HFF-Myc (cell line): ENCODE measurements around the gene PMS2.

Experiments
- DNase-seq: peaks from one replicate; pipeline ENCODE4 v3.0.0-alpha.2; 2011; ENCODE audit warnings: low read depth; ENCODE audit errors: extremely low read depth
- H3K4me3 ChIP-seq: replicated peaks from 2 replicates; pipeline ENCODE4 v1.5.1; 2011; ENCODE audit warnings: low read depth, mild to moderate bottlenecking, control low read depth, low read length
- TF ChIP-seq, protein P1 (sequence below): IDR thresholded peaks from 2 replicates; pipeline ENCODE4 v1.5.1; 2012; ENCODE audit warnings: mild to moderate bottlenecking, low read depth, low read length, control low read depth; ENCODE audit errors: missing control alignments

The PMS2 gene

DNA sequence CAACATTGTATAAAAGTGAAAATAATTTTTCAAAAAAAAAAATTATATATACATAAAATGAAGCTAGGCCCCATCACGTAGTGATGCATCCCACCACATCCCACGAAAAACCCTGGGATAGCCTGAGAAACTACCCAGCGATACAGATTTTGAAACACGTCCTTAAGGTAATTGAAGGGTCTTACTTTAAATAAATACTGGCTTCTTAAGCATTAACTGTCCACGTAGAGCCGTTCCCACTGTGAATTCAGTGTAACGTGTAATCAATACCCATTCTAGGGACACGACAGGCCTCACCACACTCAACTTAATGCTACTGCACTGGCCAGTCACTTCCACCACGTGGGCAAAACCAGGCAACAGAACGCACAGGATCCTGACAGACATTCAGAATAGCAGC is 26.3 kb upstream of the PMS2 start:
- no peak overlapping the region for H3K4me3 ChIP-seq
- DNase-seq = no peak
- TF ChIP-seq, protein P1, sequence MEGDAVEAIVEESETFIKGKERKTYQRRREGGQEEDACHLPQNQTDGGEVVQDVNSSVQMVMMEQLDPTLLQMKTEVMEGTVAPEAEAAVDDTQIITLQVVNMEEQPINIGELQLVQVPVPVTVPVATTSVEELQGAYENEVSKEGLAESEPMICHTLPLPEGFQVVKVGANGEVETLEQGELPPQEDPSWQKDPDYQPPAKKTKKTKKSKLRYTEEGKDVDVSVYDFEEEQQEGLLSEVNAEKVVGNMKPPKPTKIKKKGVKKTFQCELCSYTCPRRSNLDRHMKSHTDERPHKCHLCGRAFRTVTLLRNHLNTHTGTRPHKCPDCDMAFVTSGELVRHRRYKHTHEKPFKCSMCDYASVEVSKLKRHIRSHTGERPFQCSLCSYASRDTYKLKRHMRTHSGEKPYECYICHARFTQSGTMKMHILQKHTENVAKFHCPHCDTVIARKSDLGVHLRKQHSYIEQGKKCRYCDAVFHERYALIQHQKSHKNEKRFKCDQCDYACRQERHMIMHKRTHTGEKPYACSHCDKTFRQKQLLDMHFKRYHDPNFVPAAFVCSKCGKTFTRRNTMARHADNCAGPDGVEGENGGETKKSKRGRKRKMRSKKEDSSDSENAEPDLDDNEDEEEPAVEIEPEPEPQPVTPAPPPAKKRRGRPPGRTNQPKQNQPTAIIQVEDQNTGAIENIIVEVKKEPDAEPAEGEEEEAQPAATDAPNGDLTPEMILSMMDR = no peak

DNA sequence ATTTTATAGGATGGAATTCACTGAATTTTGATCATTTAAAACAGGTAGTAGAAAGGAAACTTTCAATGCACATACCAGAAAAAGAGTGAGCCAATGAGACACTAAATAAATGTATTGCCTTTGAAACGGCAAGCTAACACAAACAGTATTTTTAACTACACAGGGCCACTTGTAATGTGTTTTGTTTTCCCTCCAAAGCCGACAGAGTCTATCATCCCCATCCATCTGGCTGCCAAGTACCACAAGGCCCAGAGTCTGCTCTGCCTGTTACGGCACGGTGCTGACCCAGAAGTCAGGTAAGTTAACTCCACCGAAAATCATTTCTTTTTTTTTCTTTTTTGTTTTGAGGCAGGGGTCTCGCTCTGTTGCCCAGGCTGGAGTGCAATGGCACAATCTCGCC is 23.8 kb upstream of the PMS2 start:
- DNase-seq = no peak
- TF ChIP-seq, protein P1 = no peak
- no peak overlapping the region for H3K4me3 ChIP-seq

DNA sequence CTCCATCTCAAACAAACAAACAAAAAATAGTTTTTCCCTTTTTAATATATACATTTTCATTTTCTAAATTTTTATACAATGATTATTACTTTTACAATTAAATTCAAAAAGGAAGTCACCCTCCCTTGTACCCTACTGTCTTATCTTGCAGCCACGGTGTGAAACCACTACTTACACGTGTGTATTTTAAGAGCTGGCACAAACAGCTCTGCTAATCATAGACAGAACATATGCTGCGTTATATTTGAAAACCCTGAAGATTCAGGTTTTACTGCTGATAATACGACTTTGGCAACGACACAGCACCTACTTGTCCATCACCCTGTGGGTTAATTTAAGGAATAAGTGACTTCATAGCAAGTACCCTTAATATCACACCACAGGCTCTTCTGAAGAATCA is 23.3 kb upstream of the PMS2 start:
- TF ChIP-seq, protein P1 = no peak
- DNase-seq = no peak
- H3K4me3 ChIP-seq = no peak overlapping the region

DNA sequence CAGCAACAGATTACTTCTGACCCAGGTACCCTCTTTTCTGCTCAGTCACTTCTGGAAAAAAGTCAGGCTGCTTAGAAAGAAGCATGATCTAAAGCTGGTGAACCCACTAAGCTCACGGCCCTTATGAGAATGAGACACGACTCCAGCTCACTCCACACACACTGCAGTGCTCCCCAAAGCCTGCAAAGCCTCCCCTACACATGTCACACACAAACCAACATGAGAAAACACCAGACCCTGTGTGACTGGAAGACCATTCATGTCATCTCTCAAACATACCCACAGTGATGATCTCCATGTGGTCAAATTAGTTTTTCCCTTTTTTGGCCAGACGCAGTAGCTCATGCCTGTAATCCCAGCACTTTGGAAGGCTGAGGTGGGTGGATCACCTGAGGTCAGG is 22.7 kb upstream of the PMS2 start:
- DNase-seq = no peak
- no peak overlapping the region for H3K4me3 ChIP-seq
- TF ChIP-seq, protein P1 = no peak

DNA sequence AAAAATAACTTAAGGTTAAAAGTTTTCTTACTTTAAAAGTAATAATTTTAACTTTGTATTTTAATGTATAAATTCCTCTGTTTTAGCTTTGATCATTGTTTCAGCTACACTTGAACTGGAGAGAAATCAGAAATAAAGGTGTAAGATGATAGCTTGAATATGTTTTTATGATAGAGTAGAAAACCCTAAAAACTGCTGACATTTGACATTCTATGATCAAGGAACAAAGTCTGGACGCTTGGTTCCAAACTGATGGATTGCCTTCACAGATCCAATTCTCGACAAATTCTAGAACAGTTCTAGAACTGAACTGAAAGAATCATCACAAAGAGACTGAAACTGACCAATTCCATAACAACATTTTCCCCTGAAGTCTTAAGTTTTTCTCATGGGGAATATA is 22.1 kb upstream of the PMS2 start, which contains the start of gene ANKRD61:
TSS of gene ANKRD61 (plus strand) at position 389 of the 400 bp plus-strand sequence. CDS start at position 389, 0 bp downstream.
- H3K4me3 ChIP-seq = no peak within 1 kb of the TSS
- TF ChIP-seq, protein P1 = no peak
- DNase-seq = no peak

DNA sequence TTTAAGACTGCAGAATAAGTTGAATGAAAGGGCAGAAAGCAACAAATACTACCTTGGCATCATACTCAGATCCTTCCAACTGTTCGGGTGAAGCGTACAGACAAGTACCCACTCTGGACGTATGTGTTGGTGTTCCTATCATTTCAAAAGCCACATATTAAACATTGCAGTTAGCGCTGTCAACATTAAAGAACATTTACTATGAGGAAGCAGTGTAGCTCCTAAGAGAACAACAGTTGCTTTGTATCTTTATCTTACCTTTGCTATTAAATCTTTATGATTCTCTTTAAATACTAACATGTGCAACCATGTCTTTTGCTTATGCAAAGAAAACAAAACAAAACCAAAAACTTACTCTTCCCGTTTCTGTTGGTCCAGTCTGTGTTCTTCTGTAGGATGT is 19.7 kb upstream of the PMS2 start:
- DNase-seq = no peak
- H3K4me3 ChIP-seq = no peak overlapping the region
- TF ChIP-seq, protein P1 = no peak

DNA sequence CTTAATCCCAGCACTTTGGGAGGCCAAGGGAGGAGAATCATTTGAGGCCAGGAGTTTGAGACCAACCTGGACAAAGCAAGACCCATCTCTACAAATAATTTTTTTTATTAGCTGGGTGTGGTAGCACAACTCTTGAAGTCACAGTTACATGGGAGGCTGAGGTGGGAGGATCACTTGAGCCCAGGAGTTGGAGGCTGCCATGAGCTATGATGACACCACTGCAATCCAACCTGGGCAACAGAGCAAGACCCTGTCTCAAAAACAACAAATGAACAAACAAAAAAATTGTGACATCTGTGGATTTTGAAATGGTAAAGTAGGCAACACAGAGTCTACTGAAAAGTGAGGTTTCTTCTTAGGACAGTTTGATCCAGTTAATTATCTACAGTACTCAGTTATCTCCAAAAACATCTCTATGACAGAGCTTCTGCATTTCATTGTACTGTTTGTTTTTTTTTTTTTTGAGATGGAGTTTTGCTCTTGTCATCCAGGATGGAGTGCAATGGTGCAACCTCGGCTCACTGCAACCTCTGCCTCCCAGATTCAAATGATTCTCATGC is 19.0 kb upstream of the PMS2 start:
- TF ChIP-seq, protein P1 = no peak
- no peak overlapping the region for H3K4me3 ChIP-seq
- DNase-seq = no peak
